CD4-positive, alpha-beta T cell (primary cell): Measurements from ENCODE around the gene PRR5L. TPM values are rescaled to one million over a fixed set of nuclear protein-coding genes. Genes with fewer than 3 reads are reported as not detected.

Experiments
- ATAC-seq: fragments of 200-7000 bp; cut with Tn5 transposase; one replicate; pipeline ENCODE4 v1.10.0; 2022; ENCODE audit warnings: mild to moderate bottlenecking; ENCODE audit not compliant: poor library complexity
- CTCF ChIA-PET: fragments of 350-600 bp; sonication (Branson Sonifier 250); formaldehyde crosslinking; loops from one replicate; lab custom pipeline; 2021; ENCODE audit warnings: antibody characterized with exemption, inconsistent platforms; lab: Charles Lee
- POLR2A ChIA-PET: fragments of 350-600 bp; sonication (Branson Sonifier 250); formaldehyde crosslinking; loops from one replicate; lab custom pipeline; 2021; ENCODE audit warnings: antibody characterized with exemption, inconsistent platforms; lab: Charles Lee
- DNase-seq, 14 experiments: peaks; one replicate each; pipeline ENCODE4 v3.0.0-alpha.2; 2013 to 2020; ENCODE audit warnings: mixed read lengths in 2 of 14
- H3K27ac ChIP-seq, 2 donors: one replicate each; pipeline versions ENCODE4 v1.5.1 to v1.7.0; 2013; ENCODE audit warnings: low read length in 2 of 2, low read depth in 1 of 2, mild to moderate bottlenecking in 1 of 2
- H3K27me3 ChIP-seq, 2 experiments: 1 replicate in 1 of 2; 2 replicates in 1 of 2; pipeline versions ENCODE4 v1.6.1 to v1.7.0; 2013; ENCODE audit warnings: low read length in 2 of 2, control low read depth in 1 of 2, mild to moderate bottlenecking in 1 of 2, moderate library complexity in 1 of 2; ENCODE audit not compliant: insufficient read depth in 2 of 2, control insufficient read depth in 1 of 2
- H3K36me3 ChIP-seq: one replicate; pipeline ENCODE4 v1.6.1; 2013; ENCODE audit warnings: low read length, control low read depth; ENCODE audit not compliant: insufficient read depth
- H3K4me1 ChIP-seq: one replicate; pipeline ENCODE4 v1.6.1; 2013; ENCODE audit warnings: low read length, control low read depth; ENCODE audit not compliant: insufficient read depth
- H3K4me3 ChIP-seq: one replicate; pipeline ENCODE4 v1.5.1; 2013; ENCODE audit warnings: mild to moderate bottlenecking, low read length, moderate library complexity
- H3K9me3 ChIP-seq, 2 experiments: 1 replicate in 1 of 2; 2 replicates in 1 of 2; pipeline versions ENCODE4 v1.6.1 to v1.7.0; 2013; ENCODE audit warnings: low read length in 2 of 2, mild to moderate bottlenecking in 2 of 2, control low read depth in 1 of 2, moderate library complexity in 1 of 2; ENCODE audit not compliant: control insufficient read depth in 1 of 2, insufficient read depth in 1 of 2
- H3K27ac Mint-ChIP-seq: one replicate; pipeline ENCODE4 v1.8.0; 2020; ENCODE audit warnings: mixed read lengths
- H3K27me3 Mint-ChIP-seq: one replicate; pipeline ENCODE4 v1.8.0; 2021; ENCODE audit warnings: mixed read lengths
- H3K36me3 Mint-ChIP-seq: one replicate; pipeline ENCODE4 v1.8.0; 2021; ENCODE audit warnings: low read depth, mixed read lengths
- H3K4me1 Mint-ChIP-seq: one replicate; pipeline ENCODE4 v1.8.0; 2021; ENCODE audit warnings: low read depth, mixed read lengths
- H3K4me3 Mint-ChIP-seq: one replicate; pipeline ENCODE4 v1.8.0; 2020; ENCODE audit warnings: mild to moderate bottlenecking, mixed read lengths
- H3K9me3 Mint-ChIP-seq: one replicate; pipeline ENCODE4 v1.8.0; 2020; ENCODE audit warnings: mixed read lengths
- CTCF ChIP-seq: fragments of 200-600 bp; IDR thresholded peaks from one replicate; pipeline ENCODE4 v1.8.0; 2022; ENCODE audit warnings: antibody characterized with exemption, mild to moderate bottlenecking
- intact Hi-C, 2 experiments: fragments of 100-400 bp; cut with DNase I in 1 of 2; cut with micrococcal nuclease in 1 of 2; formaldehyde crosslinking; loops; one replicate each; pipeline versions ENCODE4 v1.15.1 to v1.9.0; 2023 to 2025; cut with DNase I, micrococcal nuclease
- total RNA-seq, 174 experiments: library from RNA in 2 of 174; stranded (reverse) in 2 of 174; gene quantifications; one replicate each; pipeline ENCODE4 v1.2.3 and lab custom pipeline; 2021 to 2026

Gene PRR5L
- total RNA-seq, 2 experiments from 2014 or later, result 5.4 to 7.6 TPM

GRCh38 chr11:36456156-36456555, 160.1 kb downstream of the PRR5L start:
- H3K4me3 ChIP-seq, result no peak overlapping the region
- ChIA-PET CTCF (no interaction called here), POLR2A (no interaction called here)
- Mint-ChIP-seq H3K27ac (no peak overlapping the region), H3K9me3 (no peaks in the 10 kb centered on the region), H3K27me3 (no peaks in the 10 kb centered on the region), H3K4me1 (peaks cover 26% of the 10 kb centered on the region), H3K36me3 (peaks cover 4% of the 10 kb centered on the region), H3K4me3 (no peak overlapping the region)
- intact Hi-C loops, result loop anchor here in 1 of 2 experiments (10.0 kb wide), 1 partner anchor 101 kb away; no protein-coding TSS in a partner anchor
- H3K4me1 ChIP-seq, result peaks cover 33% of the 10 kb centered on the region
- DNase-seq (no peak), ATAC-seq (no peak)
- no peaks in the 10 kb centered on the region for H3K9me3 ChIP-seq
- H3K36me3 ChIP-seq, result peaks cover 9% of the 10 kb centered on the region
- H3K27ac ChIP-seq, result no peak overlapping the region
- no peaks in the 10 kb centered on the region for H3K27me3 ChIP-seq
- no peak for TF ChIP-seq CTCF

- H3K27ac ChIP-seq, result no peak overlapping the region
- H3K4me3 ChIP-seq, result no peak overlapping the region
- intact Hi-C loops, result loop anchor here in 1 of 2 experiments (10.0 kb wide), 1 partner anchor 104 kb away; no protein-coding TSS in a partner anchor
- peaks cover 9% of the 10 kb centered on the region for H3K36me3 ChIP-seq
- no peaks in the 10 kb centered on the region for H3K9me3 ChIP-seq
- H3K4me1 ChIP-seq, result peaks cover 13% of the 10 kb centered on the region
- Mint-ChIP-seq H3K9me3 (no peaks in the 10 kb centered on the region), H3K36me3 (peaks cover 4% of the 10 kb centered on the region), H3K27ac (no peak overlapping the region), H3K4me1 (peaks cover 4% of the 10 kb centered on the region), H3K4me3 (no peak overlapping the region), H3K27me3 (no peaks in the 10 kb centered on the region)
- POLR2A ChIA-PET, result no interaction called here
- no peak for TF ChIP-seq CTCF
- no peaks in the 10 kb centered on the region for H3K27me3 ChIP-seq
- no peak for DNase-seq
- ATAC-seq, result no peak
- CTCF ChIA-PET, result no interaction called here
Measured at GRCh38 chr11:36458129-36458915, 162.2 kb downstream of the PRR5L start.

- Mint-ChIP-seq H3K9me3 (no peaks in the 10 kb centered on the region), H3K27ac (no peak overlapping the region), H3K4me3 (no peak overlapping the region), H3K36me3 (peaks cover 4% of the 10 kb centered on the region), H3K27me3 (no peaks in the 10 kb centered on the region), H3K4me1 (no peaks in the 10 kb centered on the region)
- Histone ChIP-seq H3K9me3 (no peaks in the 10 kb centered on the region), H3K4me1 (peaks cover 6% of the 10 kb centered on the region), H3K27ac (no peak overlapping the region), H3K27me3 (no peaks in the 10 kb centered on the region), H3K4me3 (no peak overlapping the region), H3K36me3 (peaks cover 9% of the 10 kb centered on the region)
- no peak for TF ChIP-seq CTCF
- no peak for ATAC-seq
- ChIA-PET CTCF (no interaction called here), POLR2A (no interaction called here)
- DNase-seq, result no peak
- intact Hi-C loops, result loop anchor here in 1 of 2 experiments (10.0 kb wide), 1 partner anchor 104 kb away; no protein-coding TSS in a partner anchor
Measured at GRCh38 chr11:36459046-36459445, 163.0 kb downstream of the PRR5L start.
